GM18909 (cell line): Measurements from ENCODE around the gene GAS5.

Experiments used
- ATAC-seq: cut with Tn5 transposase; IDR thresholded peaks from one replicate; pipeline ENCODE4 v1.9.1; 2021; ENCODE audit warnings: mild to moderate bottlenecking; ENCODE audit not compliant: unreplicated experiment, poor library complexity

Gene GAS5

DNA sequence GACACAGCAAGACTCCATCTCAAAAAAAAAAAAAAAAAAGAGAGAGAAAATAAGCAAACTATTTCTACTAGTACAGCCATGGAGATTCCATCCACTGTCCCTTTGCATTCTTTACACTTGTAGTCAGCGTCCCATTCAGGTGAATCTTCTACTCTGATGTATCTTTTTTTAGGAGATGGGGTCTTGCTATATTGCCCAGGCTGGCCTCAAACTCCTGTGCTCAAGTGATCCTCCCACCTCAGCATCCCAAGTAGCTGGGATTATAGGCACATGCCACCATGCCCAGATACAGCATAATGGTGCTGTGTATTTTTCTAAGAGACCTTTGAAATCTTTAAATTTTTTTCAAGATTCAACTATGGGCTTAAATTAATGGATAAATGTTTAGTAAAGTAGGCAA is 35.0 kb downstream of the GAS5 start:
- no peak for ATAC-seq

DNA sequence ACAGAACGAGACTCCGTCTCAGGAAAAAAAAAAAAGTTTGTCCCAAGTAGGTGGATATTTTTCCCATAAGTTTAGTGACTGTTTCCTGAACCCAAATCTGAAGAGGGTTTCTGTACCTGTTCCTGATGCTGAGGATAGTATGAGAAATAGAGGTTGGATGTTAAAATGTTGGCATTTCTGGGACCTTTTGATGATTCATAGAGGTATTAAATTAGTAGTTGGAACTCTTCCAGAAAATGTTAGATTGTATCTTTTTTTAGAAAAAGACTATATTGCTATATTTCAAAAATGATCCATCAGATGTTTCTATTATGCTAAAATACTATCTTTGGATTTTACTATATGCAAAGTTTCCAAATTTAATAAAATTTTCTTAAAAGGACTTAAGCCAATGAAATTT is 40.2 kb downstream of the GAS5 start:
- ATAC-seq = no peak

DNA sequence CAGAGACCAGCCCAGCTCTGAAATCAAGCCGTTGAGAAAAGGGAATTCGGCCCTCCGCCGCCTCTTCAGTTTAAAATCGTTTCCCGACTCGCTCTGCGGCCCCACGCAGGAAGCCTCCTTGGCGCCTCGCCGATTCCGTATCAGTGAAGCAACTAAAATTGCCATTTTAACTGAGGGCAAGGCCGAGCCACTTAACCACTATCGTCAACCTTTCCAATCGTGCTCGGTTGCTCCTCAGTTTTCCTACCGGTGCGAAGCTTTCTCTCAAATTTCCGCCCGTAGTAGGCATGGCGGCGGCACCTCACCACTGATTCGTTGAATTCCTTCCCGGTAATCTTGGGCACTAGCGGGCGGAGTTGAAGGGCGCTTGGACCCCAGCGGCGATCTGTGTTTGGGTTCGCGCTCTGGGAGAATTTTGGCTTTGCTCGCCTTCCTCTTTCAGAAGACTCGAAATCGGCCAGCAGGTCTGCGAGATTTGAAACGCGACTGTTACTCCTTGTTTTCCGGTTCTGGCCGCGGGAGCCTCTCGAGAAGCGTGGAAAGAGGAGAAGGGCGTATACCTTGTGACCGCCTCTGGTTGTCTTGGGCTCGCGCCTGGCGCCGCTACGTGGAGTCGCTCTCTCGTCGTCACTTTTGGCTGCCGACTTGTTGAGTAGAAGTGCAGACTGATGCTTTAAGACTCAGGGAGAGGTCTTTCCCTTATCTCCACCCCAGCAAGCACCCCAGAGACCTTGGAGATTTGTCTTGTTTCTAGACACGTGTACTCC is 43.3 kb downstream of the GAS5 start, which contains the start of the genes CENPL and DARS2:
CENPL (minus strand) TSS at position 569 of the 767 bp plus-strand sequence. CDS start 13,584 bp downstream, outside the sequence.
DARS2 (plus strand) TSS at position 359 of the 767 bp plus-strand sequence. CDS start 557 bp downstream, outside the sequence.
- peak; percentile 88 for ATAC-seq

DNA sequence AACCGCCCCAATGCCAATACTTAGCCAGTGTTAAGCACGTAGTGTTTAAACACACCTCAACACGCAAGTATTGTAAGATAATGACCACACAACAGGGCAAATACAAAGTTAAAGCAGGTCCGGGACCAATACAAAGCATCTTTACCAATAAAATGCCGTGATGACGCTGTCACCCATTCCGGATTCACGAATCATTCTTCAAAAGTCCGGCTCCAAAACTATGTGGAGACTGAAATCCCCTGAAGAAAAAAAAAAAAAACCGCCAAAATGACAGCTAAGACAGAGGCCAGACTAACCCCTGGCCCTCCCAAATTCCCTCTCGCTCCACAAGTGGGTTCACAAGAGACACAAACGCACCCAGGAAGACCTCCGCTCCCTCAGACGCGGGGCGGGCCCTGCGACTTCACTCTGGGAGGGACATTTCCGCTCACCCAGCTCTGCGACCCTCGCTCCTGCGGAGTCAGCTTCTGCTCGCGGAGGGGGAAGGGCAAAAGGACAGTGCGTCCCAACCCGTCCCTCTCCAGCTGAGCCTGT is 43.9 kb downstream of the GAS5 start:
- ATAC-seq = peak; percentile 46

DNA sequence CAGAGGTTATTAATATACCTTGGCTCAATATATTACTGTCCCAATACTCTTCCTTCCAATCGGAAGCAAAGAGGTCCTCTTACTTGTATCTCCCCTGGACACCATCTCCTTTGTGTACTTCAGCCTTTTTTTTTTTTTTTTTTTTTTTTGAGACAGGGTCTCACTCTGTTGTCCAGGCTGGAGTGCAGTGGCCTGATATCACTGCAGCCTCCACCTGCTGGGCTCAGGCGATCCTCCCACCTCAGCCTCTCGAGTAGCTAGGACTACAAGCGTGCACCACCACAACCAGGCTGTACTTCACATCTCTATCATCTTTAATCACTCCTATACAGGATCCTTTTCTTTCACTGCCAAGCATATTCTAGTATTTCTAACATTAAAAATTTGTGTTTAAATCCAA is 46.1 kb downstream of the GAS5 start:
- ATAC-seq = no peak

DNA sequence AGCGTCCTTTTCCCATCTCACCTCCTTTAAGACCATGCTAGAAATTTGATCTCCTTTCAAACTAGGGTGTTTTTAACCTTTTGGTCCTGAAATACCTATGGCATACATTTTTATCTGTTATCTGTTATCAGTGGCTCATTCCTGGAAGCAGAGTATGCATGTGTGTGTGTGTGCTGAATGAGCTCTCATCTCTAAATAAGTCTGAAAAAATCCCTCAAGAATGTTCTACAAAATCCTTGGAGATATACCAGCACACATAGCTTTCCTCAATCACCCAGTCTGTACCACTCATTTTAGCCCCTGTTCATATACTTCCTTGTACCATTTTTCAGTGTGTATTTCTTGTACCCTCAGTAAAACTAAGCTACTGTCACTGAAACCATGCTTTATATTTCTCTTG is 49.3 kb downstream of the GAS5 start:
- no peak for ATAC-seq
